H1 (cell line): Measurements from ENCODE around the gene RPP14. TPM values are rescaled to one million over a fixed set of nuclear protein-coding genes. Genes with fewer than 3 reads are reported as not detected.

ENCODE experiments used
- CTCF ChIA-PET: fragments of 300-600 bp; sonication (Branson Sonifier 250); formaldehyde crosslinking; loops from one replicate; lab custom pipeline; 2021; ENCODE audit not compliant: partially characterized antibody; lab: Charles Lee
- POLR2A ChIA-PET: fragments of 300-600 bp; sonication (Branson Sonifier 250); formaldehyde crosslinking; loops from one replicate; lab custom pipeline; 2021; ENCODE audit warnings: inconsistent platforms; ENCODE audit not compliant: partially characterized antibody; lab: Charles Lee
- DNase-seq, 2 experiments: peaks; one replicate each; pipeline versions ENCODE4 v3.0.0 to v3.0.0-alpha.2; 2010 to 2022; ENCODE audit warnings: low spot score in 2 of 2, low read depth in 1 of 2, mixed read lengths in 1 of 2
- FAIRE-seq: peaks from 2 replicates; lab custom pipeline; 2011; peaks lifted over from hg19 to GRCh38; lab: Jason Lieb, UNC
- H2AFZ ChIP-seq: 2 replicates; pipeline ENCODE4 v1.8.1; 2012; ENCODE audit warnings: low read length, inconsistent platforms
- H2AK5ac ChIP-seq: 2 replicates; pipeline ENCODE4 v1.6.1; 2013; ENCODE audit warnings: low read depth, low read length
- H2BK120ac ChIP-seq: replicated peaks from 2 replicates; pipeline ENCODE3; 2013; ENCODE audit warnings: low read depth, low read length, inconsistent platforms
- H2BK12ac ChIP-seq: 2 replicates; pipeline ENCODE4 v1.6.1; 2013; ENCODE audit warnings: low read depth, low read length
- H2BK15ac ChIP-seq: 2 replicates; pipeline ENCODE4 v1.6.1; 2013; ENCODE audit warnings: low read length
- H2BK20ac ChIP-seq: 2 replicates; pipeline ENCODE4 v1.6.1; 2013; ENCODE audit warnings: low read length
- H2BK5ac ChIP-seq: 2 replicates; pipeline ENCODE4 v1.6.1; 2013; ENCODE audit warnings: low read depth, low read length
- H3K14ac ChIP-seq: 2 replicates; pipeline ENCODE4 v1.6.1; 2013; ENCODE audit warnings: inconsistent platforms; ENCODE audit not compliant: insufficient read length
- H3K18ac ChIP-seq: 2 replicates; pipeline ENCODE4 v1.6.1; 2013; ENCODE audit warnings: low read length; ENCODE audit errors: extremely low read depth
- H3K23ac ChIP-seq: 2 replicates; pipeline ENCODE4 v1.6.1; 2013; ENCODE audit warnings: inconsistent platforms; ENCODE audit not compliant: insufficient read length
- H3K23me2 ChIP-seq: 2 replicates; pipeline ENCODE4 v1.6.1; 2013; ENCODE audit warnings: low read depth, low read length
- H3K27ac ChIP-seq: 2 replicates; pipeline ENCODE4 v1.6.1; 2011; ENCODE audit warnings: low read depth, low read length, inconsistent platforms
- H3K27me3 ChIP-seq, 4 experiments: replicated peaks in 1 of 4; 1 replicate in 1 of 4; 2 replicates in 3 of 4; pipeline versions ENCODE4 v1.6.1 to v1.8.1; 2011 to 2013; ENCODE audit warnings: low read length in 3 of 4, mild to moderate bottlenecking in 3 of 4, inconsistent platforms in 2 of 4, mixed read lengths in 2 of 4, moderate library complexity in 1 of 4; ENCODE audit not compliant: control insufficient read depth in 3 of 4, insufficient read depth in 3 of 4; ENCODE audit errors: extremely low read depth in 1 of 4
- H3K36me3 ChIP-seq, 4 experiments: 2 replicates each; pipeline versions ENCODE4 v1.6.1 to v1.8.1; 2011 to 2013; ENCODE audit warnings: mild to moderate bottlenecking in 4 of 4, low read length in 3 of 4, moderate library complexity in 2 of 4, control low read depth in 1 of 4, inconsistent platforms in 1 of 4; ENCODE audit not compliant: insufficient read depth in 4 of 4, control insufficient read depth in 2 of 4
- H3K4ac ChIP-seq: replicated peaks from 2 replicates; pipeline ENCODE3; 2013; ENCODE audit warnings: low read length, low read depth, mixed read lengths, inconsistent platforms; ENCODE audit not compliant: insufficient read length
- H3K4me1 ChIP-seq, 4 experiments: replicated peaks in 1 of 4; 1 replicate in 1 of 4; 2 replicates in 3 of 4; pipeline versions ENCODE4 v1.6.1 to v1.8.1; 2011 to 2013; ENCODE audit warnings: low read length in 3 of 4, inconsistent platforms in 2 of 4, mixed read lengths in 1 of 4; ENCODE audit not compliant: insufficient read depth in 4 of 4, control insufficient read depth in 3 of 4
- H3K4me2 ChIP-seq, 2 experiments: 2 replicates each; pipeline versions ENCODE4 v1.6.1 to v1.8.1; 2011 to 2013; ENCODE audit warnings: low read depth in 2 of 2, low read length in 2 of 2, control low read depth in 1 of 2, inconsistent platforms in 1 of 2, mild to moderate bottlenecking in 1 of 2; ENCODE audit not compliant: insufficient read depth in 1 of 2
- H3K4me3 ChIP-seq, 4 experiments: fragments of 200-600, 300-600 bp in 1 of 4; sonication (generic), shearing (Covaris generic), sonication (Bioruptor Twin) in 1 of 4; 2 replicates each; pipeline versions ENCODE4 v1.5.1 to v1.8.1; 2011 to 2016; ENCODE audit warnings: low read length in 4 of 4, low read depth in 3 of 4, control low read depth in 2 of 4, inconsistent platforms in 2 of 4, mild to moderate bottlenecking in 2 of 4, mixed read lengths in 1 of 4, moderate library complexity in 1 of 4; ENCODE audit not compliant: insufficient read depth in 2 of 4; ENCODE audit errors: extremely low read depth in 1 of 4
- H3K56ac ChIP-seq: replicated peaks from 2 replicates; pipeline ENCODE3; 2013; ENCODE audit warnings: low read depth, mild to moderate bottlenecking, mixed read lengths, low read length, inconsistent platforms; ENCODE audit not compliant: insufficient read length
- H3K79me1 ChIP-seq: 2 replicates; pipeline ENCODE4 v1.6.1; 2013; ENCODE audit warnings: low read depth, low read length, control low read depth
- H3K79me2 ChIP-seq, 2 experiments: 2 replicates each; pipeline versions ENCODE4 v1.6.1 to v1.8.1; 2012 to 2013; ENCODE audit warnings: low read length in 2 of 2, mild to moderate bottlenecking in 2 of 2, inconsistent platforms in 1 of 2; ENCODE audit not compliant: insufficient read depth in 2 of 2, control insufficient read depth in 1 of 2
- H3K9ac ChIP-seq, 4 experiments: replicated peaks in 1 of 4; 1 replicate in 1 of 4; 2 replicates in 3 of 4; pipeline versions ENCODE4 v1.6.1 to v1.8.1; 2011 to 2013; ENCODE audit warnings: low read depth in 3 of 4, low read length in 3 of 4, control low read depth in 2 of 4, mild to moderate bottlenecking in 2 of 4, moderate library complexity in 2 of 4, inconsistent platforms in 1 of 4; ENCODE audit errors: extremely low read depth in 1 of 4
- H3K9me3 ChIP-seq, 2 experiments: 2 replicates each; pipeline versions ENCODE4 v1.6.1 to v1.8.1; 2012 to 2013; ENCODE audit warnings: mild to moderate bottlenecking in 2 of 2, moderate library complexity in 2 of 2, control low read depth in 1 of 2, inconsistent platforms in 1 of 2, low read depth in 1 of 2, low read length in 1 of 2, mixed read lengths in 1 of 2; ENCODE audit not compliant: insufficient read depth in 2 of 2
- H4K20me1 ChIP-seq, 2 experiments: replicated peaks in 1 of 2; 2 replicates each; pipeline versions ENCODE3 to v1.8.1; 2011 to 2013; ENCODE audit warnings: inconsistent platforms in 2 of 2, low read length in 2 of 2, mild to moderate bottlenecking in 1 of 2; ENCODE audit not compliant: insufficient read depth in 2 of 2, control insufficient read depth in 1 of 2
- H4K5ac ChIP-seq: 2 replicates; pipeline ENCODE4 v1.6.1; 2013; ENCODE audit warnings: low read length, low read depth, mixed read lengths, inconsistent platforms; ENCODE audit not compliant: insufficient read length
- H4K8ac ChIP-seq: 2 replicates; pipeline ENCODE4 v1.8.0; 2013; ENCODE audit warnings: mild to moderate bottlenecking, moderate library complexity, low read length, inconsistent platforms; ENCODE audit not compliant: insufficient read depth; ENCODE audit errors: extremely low read depth
- H4K91ac ChIP-seq: replicated peaks from 2 replicates; pipeline ENCODE3; 2013; ENCODE audit warnings: low read length, mixed read lengths, inconsistent platforms; ENCODE audit not compliant: insufficient read length
- BRCA1 ChIP-seq: IDR thresholded peaks from 2 replicates; pipeline ENCODE4 v1.6.1; 2012; ENCODE audit warnings: low read depth, low read length, improper control_type of control experiment
- EZH2 ChIP-seq: fragments of 200-600 bp; sonication (generic); IDR thresholded peaks from 2 replicates; pipeline ENCODE4 v1.7.1; 2012; ENCODE audit warnings: low read depth, mild to moderate bottlenecking, moderate library complexity, low read length, inconsistent platforms; ENCODE audit not compliant: severe bottlenecking
- MAFK ChIP-seq: IDR thresholded peaks from 2 replicates; pipeline ENCODE4 v1.6.1; 2012; ENCODE audit warnings: low read depth, mild to moderate bottlenecking, improper control_type of control experiment, low read length
- POLR2AphosphoS5 ChIP-seq: IDR thresholded peaks from 2 replicates; pipeline ENCODE4 v1.6.1; 2011; ENCODE audit warnings: low read depth, low read length
- TBP ChIP-seq: IDR thresholded peaks from 2 replicates; pipeline ENCODE4 v1.6.1; 2011; ENCODE audit warnings: low read depth, low read length, improper control_type of control experiment
- WGBS, 2 experiments: shearing (Covaris generic) in 1 of 2; methylation state at CpG; one replicate each; pipeline versions ENCODE4 v1.1.6 to v1.1.7; 2013 to 2015; ENCODE audit warnings: low lambda C conversion rate in 2 of 2, mixed read lengths in 2 of 2, inconsistent platforms in 1 of 2, low coverage in 1 of 2, missing lambda C conversion rate in 1 of 2; ENCODE audit not compliant: insufficient replicate concordance in 2 of 2, insufficient coverage in 1 of 2, insufficient read length in 1 of 2; ENCODE audit errors: extremely low coverage in 1 of 2, missing lambda C conversion rate in 1 of 2; 5-methylcytosine and 5-hydroxymethylcytosine counted together
- polyA plus RNA-seq, 7 experiments: library from polyadenylated mRNA; depleted of rRNA in 3 of 7; stranded (reverse) in 5 of 7; unstranded in 2 of 7; fragments of >200 nt in 5 of 7; fragments of 200-250 nt in 2 of 7; gene quantifications; 1 replicate in 5 of 7; 2 replicates in 1 of 7; 4 replicates in 1 of 7; pipeline versions ENCODE4 v1.2.1 to v1.2.3, GENCODE V29; 2011 to 2013; ENCODE audit warnings: missing spikeins in 2 of 7, mixed read lengths in 2 of 7
- total RNA-seq: library from RNA; stranded (reverse); fragmentation: NEBNext Ultra II Directional; extraction: Animal tissue kit (Norgen Biotek cat#: 25700); gene quantifications from 2 replicates; pipeline ENCODE4 v1.2.1, GENCODE V29; 2021

The RPP14 gene
- total and polyA plus RNA-seq, 2 of the 8 experiments (the other 6 are each of a cell fraction or from before 2014, with no cell fraction given): 11.7 to 23.4 TPM

DNA sequence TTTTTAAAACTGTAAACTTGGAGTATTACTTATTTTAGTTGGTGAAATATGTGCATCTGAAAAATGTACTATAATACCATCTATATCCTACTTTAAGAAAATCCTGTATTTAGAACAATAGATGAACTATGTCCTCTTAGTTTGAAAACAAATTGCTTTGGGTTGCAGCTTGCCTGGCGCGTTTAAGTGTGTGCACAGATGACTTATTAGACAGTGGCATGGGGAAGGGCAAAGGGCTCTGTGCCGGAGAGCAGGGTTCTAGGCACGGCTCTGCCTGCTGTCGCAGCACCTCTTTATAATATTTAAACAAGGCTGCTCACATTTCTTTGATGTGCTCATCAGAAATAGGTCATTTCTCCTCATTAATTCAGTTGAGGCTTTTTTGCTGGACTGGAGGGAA, 36.6 kb downstream of the RPP14 start:
- Histone ChIP-seq H4K8ac (no peak overlapping the region), H3K36me3 (no peaks in the 10 kb centered on the region), H3K23me2 (no peaks in the 10 kb centered on the region; the same call in 1 of the 2 replicates), H3K9me3 (no peaks in the 10 kb centered on the region), H3K14ac (no peak overlapping the region), H3K56ac (no peak overlapping the region), H2AFZ (no peak overlapping the region), H3K4me3 (no peak overlapping the region), H2AK5ac (no peak overlapping the region), H3K79me1 (no peaks in the 10 kb centered on the region), H3K4me1 (no peaks in the 10 kb centered on the region), H4K91ac (no peak overlapping the region), H3K4me2 (no peak overlapping the region), H3K23ac (no peak overlapping the region), H3K4ac (no peak overlapping the region), H4K5ac (no peak overlapping the region), H2BK5ac (no peak overlapping the region), H4K20me1 (no peaks in the 10 kb centered on the region), H3K9ac (no peak overlapping the region), H2BK15ac (no peak overlapping the region), H3K27ac (no peak overlapping the region), H3K79me2 (no peaks in the 10 kb centered on the region), H2BK120ac (no peak overlapping the region), H3K18ac (no peak overlapping the region), H2BK12ac (no peak overlapping the region), H2BK20ac (no peak overlapping the region), H3K27me3 (no peaks in the 10 kb centered on the region; a peak in 1 of 7 replicates)
- POLR2A ChIA-PET: no interaction called here
- CTCF ChIA-PET: interaction anchor here (2.3 kb wide), 1 partner anchor 35 kb away, joined by 7 read pairs; no protein-coding TSS in a partner anchor
- DNase-seq (no peak), FAIRE-seq (no peak)
- 98% methylated on average over 5 of the region's 5 CpGs; no CpG with 5 or more reads in 1 of the 2 experiments for WGBS, 2 experiments
- TF ChIP-seq TBP: no peak
- TF ChIP-seq MAFK: no peak
- no peak for TF ChIP-seq POLR2AphosphoS5
- no peak for TF ChIP-seq BRCA1
- no peak for TF ChIP-seq EZH2
